ENCODE measurements around the gene ZNF784.

ZNF784 gene

DNA sequence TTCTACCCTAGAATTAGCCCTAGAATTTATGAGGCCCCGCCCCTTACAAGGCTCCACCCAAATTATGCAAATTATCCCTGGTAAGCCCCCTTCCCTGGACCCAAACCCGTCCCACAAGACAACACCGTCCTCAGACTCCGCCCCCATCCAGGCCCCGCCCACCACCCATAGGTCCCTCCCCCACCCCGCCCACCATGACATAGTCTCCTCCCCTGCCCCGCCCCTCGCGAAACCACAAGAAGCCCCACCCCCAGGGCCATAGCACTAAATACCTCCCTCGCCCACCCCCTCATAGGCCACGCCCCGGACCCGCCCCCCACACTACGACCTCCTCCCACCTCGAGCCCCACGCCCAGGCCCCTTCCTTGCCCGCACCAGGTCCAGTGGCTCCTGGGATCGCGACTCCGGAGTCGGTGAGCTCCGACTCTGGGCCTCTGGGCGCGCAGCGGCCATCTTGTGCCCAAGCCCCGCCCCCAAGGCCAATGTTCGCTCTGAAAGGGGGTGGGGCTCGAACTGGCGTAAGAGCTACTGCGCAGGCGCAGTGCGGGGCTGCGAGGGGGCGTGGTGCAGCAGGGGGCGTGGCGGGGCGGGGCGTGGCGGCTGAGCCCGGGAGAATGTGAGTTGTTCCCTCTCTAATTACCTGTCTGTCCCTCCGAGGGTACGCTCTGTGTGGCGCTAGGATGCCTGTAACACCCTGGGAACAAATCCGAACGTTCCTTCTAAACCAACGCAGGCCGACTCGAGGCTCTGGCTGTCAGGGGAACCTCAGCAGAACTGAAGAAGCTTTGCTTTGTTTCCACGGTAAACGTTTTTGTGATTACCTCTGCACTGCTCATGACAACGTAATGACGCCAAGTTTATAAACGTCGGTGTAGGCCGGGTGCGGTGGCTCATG, at the start of gene ZNF784:
ZNF784 (minus strand) TSS at position 458 of the 895 bp plus-strand sequence; CDS start at position 453, 5 bp downstream.
- peak; percentile 97 for DNase-seq

- no peak for DNase-seq
Measured at GRCh38 chr19:55673889-55674288, 49.5 kb upstream of the ZNF784 start.

DNA sequence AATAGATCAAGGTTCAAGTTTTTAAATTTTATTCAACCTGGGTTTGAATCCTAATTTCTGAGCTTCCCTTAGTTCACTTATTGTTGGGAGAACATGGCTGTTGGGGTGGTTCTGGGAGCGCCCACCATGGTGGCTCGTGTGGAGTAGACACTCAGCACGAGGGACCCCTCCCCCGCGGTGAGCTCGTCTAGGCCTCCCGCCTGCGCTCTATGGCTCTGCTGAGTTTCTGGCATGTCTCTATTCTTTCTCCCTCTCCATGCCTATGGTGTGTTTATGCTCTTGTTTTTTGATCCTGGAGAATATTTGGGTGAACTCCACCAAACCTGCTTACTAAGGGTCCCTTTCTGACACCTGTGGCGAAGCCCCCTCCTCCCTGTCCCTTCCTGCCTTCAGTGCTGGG, 49.1 kb upstream of the ZNF784 start:
- DNase-seq = peak; percentile 55

DNA sequence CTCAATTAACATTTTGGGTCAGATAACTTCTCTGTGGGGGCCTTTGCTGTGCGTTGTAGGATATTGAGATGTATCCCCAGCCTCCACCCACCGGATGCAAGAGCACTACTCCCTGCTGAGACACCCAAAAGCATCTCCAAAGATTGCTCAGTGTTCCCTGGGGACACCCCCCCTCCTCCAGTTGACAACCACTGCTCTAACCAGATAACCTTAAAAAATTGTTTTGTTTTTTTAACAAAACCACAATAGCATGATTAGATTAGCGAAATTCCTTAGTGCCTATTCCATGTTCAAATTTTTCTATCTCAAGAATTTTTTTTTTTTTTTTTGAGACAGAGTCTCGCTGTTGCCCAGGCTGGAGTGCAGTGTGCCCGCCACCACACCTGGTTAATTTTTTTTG, 48.1 kb upstream of the ZNF784 start:
- no peak for DNase-seq

DNA sequence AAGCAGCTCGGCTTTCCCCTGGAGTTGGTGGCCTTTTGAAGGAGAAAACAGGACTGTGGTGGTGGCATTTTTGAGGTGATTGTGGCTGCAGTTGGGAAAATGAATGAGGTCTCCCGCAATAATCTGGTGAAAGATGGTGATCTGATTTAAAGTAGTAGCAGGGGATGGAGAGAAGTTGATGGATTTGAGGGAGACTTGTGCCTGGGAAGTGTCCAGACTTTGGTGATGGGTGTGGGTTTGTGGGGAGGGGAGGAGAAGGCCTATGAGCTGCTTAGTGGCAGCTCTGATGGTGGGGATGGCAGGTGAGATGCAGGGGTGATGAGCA, 46.6 kb upstream of the ZNF784 start:
- no peak for DNase-seq

DNA sequence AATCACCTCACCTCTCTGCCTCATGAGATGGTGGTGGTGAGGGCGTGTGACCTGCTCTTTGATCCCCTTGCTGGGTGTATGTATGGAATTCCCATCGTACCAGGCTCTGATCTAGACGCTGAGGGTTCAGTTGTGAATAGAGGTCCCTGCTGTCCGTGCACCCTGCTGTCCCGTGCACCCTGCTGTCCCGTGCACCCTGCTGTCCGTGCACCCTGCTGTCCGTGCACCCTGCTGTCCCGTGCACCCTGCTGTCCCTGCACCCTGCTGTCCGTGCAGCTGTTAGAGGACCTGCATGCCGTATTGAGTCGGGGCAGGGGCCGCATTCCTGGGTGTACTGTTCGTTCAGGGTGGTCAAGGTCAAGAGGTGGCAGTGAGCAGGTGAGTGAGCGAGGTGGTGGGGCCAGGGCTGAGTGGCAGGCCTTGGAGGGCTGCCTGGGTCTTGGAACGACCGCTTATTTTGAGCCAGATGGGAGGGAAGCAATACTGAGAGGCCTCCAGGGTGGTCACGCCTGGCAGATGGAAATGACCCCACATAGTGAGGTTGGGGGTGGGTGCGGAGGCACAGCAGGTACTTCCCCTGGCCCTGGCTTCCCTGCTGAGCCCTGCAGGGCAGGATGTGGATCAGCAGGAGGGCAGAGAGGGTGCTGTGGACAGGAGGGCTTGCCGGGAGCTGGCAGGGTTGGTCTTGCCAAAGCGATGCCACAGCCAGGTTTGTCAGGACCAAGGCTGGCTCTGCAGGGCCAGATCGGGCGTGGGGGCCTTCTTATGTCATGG, 46.1 kb upstream of the ZNF784 start:
- peak; percentile 17 for DNase-seq

GRCh38 chr19:55669418-55670279, 45.3 kb upstream of the ZNF784 start:
- no peak for DNase-seq

DNA sequence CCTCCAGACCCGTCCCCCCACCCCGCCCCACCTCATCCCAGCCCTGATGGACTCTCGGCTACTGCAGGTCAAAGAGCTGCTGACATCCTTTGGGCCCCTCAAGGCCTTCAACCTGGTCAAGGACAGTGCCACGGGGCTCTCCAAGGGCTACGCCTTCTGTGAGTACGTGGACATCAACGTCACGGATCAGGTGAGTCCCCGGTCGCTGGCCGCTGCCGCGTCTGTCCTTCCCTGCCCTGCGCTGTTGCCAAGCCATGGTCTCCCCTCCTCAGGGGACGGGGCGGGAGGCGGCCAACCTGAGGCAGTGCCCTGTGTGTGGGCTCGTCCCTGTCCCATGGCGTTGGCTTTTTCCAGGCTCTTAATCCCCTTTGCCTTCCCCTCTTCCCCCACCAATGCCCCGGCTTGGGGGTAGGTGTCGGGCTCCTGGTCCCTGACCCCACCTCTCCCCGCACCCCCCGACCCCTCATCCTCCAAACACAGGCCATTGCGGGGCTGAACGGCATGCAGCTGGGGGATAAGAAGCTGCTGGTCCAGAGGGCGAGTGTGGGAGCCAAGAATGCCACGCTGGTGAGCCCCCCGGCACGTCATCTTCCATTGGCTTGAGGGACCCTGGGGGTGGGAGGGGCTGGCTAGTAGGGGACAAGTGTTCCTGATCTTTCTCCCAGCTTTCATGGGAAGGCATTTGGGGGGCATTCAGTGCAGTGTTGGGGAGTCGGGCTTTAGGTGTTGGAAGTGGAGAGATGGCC, 44.4 kb upstream of the ZNF784 start:
- DNase-seq = no peak

- DNase-seq = no peak
Measured at GRCh38 chr19:55667958-55668357, 43.6 kb upstream of the ZNF784 start.

DNA sequence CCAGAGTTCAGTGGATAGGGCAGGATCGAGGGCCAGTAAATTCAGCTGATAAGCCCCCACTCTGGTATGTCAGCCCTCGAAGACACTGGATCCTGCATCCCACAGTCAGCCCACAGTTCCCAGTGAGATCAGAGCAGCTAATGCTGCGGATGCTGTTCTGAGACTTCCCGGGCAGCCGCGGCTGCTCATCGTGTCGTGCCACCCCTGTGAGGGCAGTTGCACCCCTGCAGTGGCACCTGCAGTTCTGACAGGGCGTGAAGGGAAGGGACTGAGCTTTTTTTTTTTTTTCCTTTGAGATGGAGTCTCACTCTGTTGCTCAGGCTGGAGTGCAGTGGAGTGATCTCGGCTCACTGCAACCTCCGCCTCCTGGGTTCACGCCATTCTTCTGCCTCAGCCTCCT, 43.1 kb upstream of the ZNF784 start:
- no peak for DNase-seq

GRCh38 chr19:55667006-55667381, 42.6 kb upstream of the ZNF784 start:
- no peak for DNase-seq

DNA sequence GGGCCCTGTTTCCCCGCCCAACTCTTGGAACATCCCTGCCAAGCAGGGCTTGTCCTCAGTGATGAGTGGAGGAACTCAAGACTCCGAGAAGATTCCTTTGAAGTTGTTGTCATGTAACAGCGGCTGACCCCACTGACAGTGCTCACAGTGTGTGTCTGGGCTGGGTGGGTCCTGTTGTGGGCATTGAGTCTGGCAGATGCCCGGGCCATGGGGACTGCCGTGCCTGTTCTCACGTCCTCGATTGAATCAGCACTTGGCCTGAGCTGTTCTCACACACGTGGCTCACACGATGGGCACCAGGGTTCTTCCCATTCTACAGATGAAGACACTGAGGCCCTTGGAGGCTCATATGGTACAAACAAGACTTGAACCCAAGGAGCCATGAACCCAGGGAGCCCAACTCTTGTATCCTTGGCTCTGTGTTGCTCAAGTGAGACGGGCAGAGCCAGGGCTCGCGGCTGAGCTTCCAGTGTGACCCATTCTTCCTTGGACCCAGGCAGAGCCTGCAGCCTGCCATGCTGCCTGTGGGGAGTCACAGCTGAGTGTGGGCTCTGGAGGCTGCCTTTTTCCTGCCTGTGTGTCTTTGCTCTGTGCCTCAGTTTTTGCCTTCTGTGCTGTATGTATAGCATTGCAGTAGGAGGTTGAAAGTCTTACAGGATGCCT, 42.1 kb upstream of the ZNF784 start:
- no peak for DNase-seq

DNA sequence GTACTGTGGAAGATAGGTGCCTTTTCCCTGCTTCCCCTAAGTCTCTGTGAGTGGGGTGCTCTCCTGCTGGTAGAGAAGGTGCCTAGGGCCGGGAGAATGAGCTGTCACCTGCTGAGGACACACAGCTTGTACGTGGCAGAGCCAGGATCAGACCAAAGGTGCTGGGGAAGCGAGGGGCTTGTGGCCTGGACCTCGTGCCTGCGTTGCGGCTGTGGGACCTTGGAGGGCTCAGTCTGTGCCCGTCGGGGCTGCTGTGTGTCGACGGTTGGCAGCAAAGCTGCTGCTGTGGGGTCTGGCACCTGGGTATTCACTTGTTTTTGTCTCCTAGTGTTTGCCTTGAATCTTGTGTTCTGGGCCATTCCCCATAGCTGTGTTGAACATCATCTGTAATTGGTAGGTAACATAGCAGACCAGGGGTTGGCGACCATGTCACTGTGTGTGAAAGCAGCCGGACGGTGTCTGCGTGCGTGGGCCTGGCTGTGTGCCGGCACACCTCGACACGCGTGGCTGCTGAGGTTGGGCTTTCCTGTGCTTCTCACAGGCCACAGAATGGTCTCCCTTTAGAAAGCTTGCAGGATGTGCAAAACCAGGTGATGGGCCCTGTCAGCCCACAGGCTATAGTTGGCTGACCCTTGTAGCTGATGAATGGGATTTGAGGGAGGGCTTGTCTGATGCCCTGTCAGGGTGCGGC, 39.6 kb upstream of the ZNF784 start:
- DNase-seq = no peak

DNA sequence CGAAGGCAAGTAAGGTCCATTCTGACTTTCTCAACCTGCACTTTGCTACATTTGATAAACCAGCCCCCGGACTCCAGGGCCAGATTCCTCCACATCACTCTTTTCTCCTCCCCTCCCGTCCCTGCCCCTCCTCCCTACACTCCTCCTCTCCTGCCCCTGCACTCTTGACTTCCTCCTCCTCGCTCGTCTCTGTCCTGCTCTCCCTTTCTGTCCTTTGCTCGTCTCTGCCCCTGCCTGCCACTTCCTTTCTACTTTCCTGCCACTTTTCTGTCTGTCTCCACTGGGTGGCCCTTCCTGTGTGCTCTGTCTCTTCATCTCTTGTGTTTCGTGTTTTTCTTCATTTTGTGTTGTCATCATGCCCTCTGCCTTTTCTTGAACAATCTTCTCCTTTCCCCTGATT, 37.5 kb upstream of the ZNF784 start:
- no peak for DNase-seq

DNA sequence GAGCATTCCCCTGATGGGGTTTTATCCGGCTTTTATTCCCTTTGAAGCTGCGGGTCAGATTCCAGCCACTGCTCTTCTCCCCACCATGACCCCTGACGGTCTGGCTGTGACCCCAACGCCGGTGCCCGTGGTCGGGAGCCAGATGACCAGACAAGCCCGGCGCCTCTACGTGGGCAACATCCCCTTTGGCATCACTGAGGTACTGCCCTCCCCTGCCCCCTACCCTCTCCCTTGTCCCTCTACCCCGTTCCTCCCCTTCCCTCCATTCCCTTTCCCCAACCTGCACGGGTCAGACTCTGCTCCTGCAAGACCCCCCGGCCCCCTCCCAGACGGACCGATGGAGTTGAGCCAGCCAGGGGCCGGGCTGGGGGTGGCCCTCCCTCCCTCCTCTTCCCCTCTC, 36.6 kb upstream of the ZNF784 start:
- DNase-seq = no peak

DNA sequence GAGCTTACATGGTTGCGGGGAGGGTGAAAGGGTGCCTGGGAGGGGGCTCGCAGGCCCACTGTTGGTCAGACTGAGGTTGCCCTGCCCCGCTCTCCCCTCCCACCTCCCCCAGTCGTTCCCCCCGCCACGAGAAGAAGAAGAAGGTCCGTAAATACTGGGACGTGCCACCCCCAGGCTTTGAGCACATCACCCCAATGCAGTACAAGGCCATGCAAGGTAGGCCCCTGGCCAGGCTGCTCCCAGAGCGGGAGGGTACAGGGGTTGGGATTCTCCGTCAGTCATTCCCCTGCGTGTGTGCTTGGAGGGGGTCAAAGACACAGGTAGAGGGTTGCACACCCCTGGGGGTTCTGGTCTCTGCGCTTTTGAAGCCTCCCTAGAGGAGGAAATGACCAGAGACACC, 36.0 kb upstream of the ZNF784 start:
- DNase-seq = no peak

DNA sequence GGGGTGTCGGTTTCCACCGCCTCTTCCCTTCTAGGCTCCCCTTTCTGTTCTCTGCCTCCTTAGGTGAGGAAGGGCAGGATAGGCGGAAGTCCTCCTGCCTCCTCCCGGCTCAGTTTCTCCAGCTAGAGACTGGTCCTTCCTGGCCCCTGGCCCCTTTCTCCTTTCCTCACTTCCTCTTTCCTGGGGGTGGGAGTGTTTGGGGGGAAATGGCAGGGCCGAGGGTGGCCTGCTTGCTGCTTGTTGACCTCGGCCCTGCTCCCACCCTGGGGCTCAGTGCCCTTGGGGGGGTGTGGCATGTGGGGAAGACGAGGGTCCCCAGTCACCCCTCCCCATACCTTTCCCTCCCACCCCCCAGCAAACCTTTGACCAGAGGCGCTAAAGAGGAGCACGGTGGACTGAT, 35.5 kb upstream of the ZNF784 start:
- no peak for DNase-seq

- DNase-seq = no peak
Measured at GRCh38 chr19:55658846-55659459, 34.6 kb upstream of the ZNF784 start.

GRCh38 chr19:55656988-55657747, 32.8 kb upstream of the ZNF784 start:
- no peak for DNase-seq

GRCh38 chr19:55656552-55656951, 32.2 kb upstream of the ZNF784 start:
- DNase-seq = no peak
